ENCODE results near the gene MTIF3. TPM values are rescaled to one million over a fixed set of nuclear protein-coding genes. Genes with fewer than 3 reads are reported as not detected.
A peak's percentile ranks its signal among the peaks of the same experiment; 100 is the strongest.

Gene MTIF3
- total and polyA plus RNA-seq, 10 donors, result 38.1 to 95.2 (median 60.0) TPM

GRCh38 chr13:27446986-27447583 lies 3.3 kb downstream of the MTIF3 start:
- Histone ChIP-seq H3K4me3 (peak overlapping the region in 1 of 8 donors; percentile 27), H3K4me1 (peaks cover 25 to 82% (median 60%) of the 10 kb centered on the region in 6 donors), H3K27ac (peak overlapping the region; percentile 49 to 100 (median 97)), H3K36me3 (peaks cover 0 to 26% (median 2%) of the 10 kb centered on the region in 6 donors), H3K27me3 (replicated peaks in 1 of 7) (no peaks in the 10 kb centered on the region), H3K9me3 (no peaks in the 10 kb centered on the region)
- 20 to 26% (median 21%) methylated on average over 7 of the region's 7 CpGs for WGBS, 5 donors
- intact Hi-C loops (cut with DNase I; ENCODE audit: low total_unique reads), result no loop called here
- DNase-seq, result no peak
- TF ChIP-seq POLR2A (IDR thresholded peaks at IDR 0.05) (no peak), POLR2AphosphoS5 (IDR thresholded peaks at IDR 0.05) (peak in 1 of 3 donors; percentile 34)

- TF ChIP-seq POLR2A (IDR thresholded peaks at IDR 0.05), result no peak
- TF ChIP-seq CTCF (IDR thresholded peaks at IDR 0.05 in 8 of 11, conservative IDR thresholded peaks at IDR 0.05 in 3 of 11), result no peak
- TF ChIP-seq POLR2AphosphoS5 (IDR thresholded peaks at IDR 0.05), result no peak
- H3K36me3 ChIP-seq, result peaks cover 0 to 68% (median 20%) of the 10 kb centered on the region in 6 donors
- peaks cover 8 to 72% (median 43%) of the 10 kb centered on the region in 6 donors for H3K4me1 ChIP-seq
- 87 to 94% (median 93%) methylated on average over 7 of the region's 7 CpGs for WGBS, 5 donors
- H3K9me3 ChIP-seq, result no peaks in the 10 kb centered on the region
- intact Hi-C loops (cut with DNase I; ENCODE audit: low total_unique reads), result no loop called here
- DNase-seq, result no peak
- H3K27me3 ChIP-seq (replicated peaks in 1 of 7), result no peaks in the 10 kb centered on the region
- H3K4me3 ChIP-seq, result no peak overlapping the region
- peak overlapping the region in 4 of 8 donors; percentile 7 to 62 (median 30) for H3K27ac ChIP-seq
Measured at GRCh38 chr13:27442797-27443196, 7.6 kb downstream of the MTIF3 start.

GRCh38 chr13:27442071-27442647 lies 8.2 kb downstream of the MTIF3 start:
- WGBS, 5 donors, result 37 to 79% (median 55%) methylated on average over 15 of the region's 15 CpGs
- TF ChIP-seq CTCF (IDR thresholded peaks at IDR 0.05 in 8 of 11, conservative IDR thresholded peaks at IDR 0.05 in 3 of 11) (no peak), POLR2AphosphoS5 (IDR thresholded peaks at IDR 0.05) (no peak), POLR2A (IDR thresholded peaks at IDR 0.05) (no peak)
- peak overlapping the region in 1 of 8 donors; percentile 11 for H3K4me3 ChIP-seq
- no peak for DNase-seq
- H3K36me3 ChIP-seq, result peaks cover 0 to 74% (median 20%) of the 10 kb centered on the region in 6 donors
- intact Hi-C loops (cut with DNase I; ENCODE audit: low total_unique reads), result no loop called here
- H3K27ac ChIP-seq, result peak overlapping the region in 5 of 8 donors; percentile 7 to 62 (median 24)
- peaks cover 1 to 66% (median 37%) of the 10 kb centered on the region in 6 donors for H3K4me1 ChIP-seq
- H3K9me3 ChIP-seq, result no peaks in the 10 kb centered on the region
- no peaks in the 10 kb centered on the region for H3K27me3 ChIP-seq (replicated peaks in 1 of 7)

- H3K36me3 ChIP-seq, result peaks cover 0 to 92% (median 29%) of the 10 kb centered on the region in 6 donors
- intact Hi-C loops (cut with DNase I; ENCODE audit: low total_unique reads), result no loop called here
- H3K27me3 ChIP-seq (replicated peaks in 1 of 7), result no peaks in the 10 kb centered on the region
- no peak for DNase-seq
- peak overlapping the region in 1 of 8 donors; percentile 62 for H3K27ac ChIP-seq
- no peaks in the 10 kb centered on the region for H3K9me3 ChIP-seq
- no peak for TF ChIP-seq CTCF (IDR thresholded peaks at IDR 0.05 in 8 of 11, conservative IDR thresholded peaks at IDR 0.05 in 3 of 11)
- TF ChIP-seq POLR2AphosphoS5 (IDR thresholded peaks at IDR 0.05), result no peak
- TF ChIP-seq POLR2A (IDR thresholded peaks at IDR 0.05), result no peak
- H3K4me1 ChIP-seq, result peaks cover 0 to 49% (median 21%) of the 10 kb centered on the region in 6 donors
- 58 to 73% (median 67%) methylated on average over 1 of the region's 1 CpG for WGBS, 5 donors
- H3K4me3 ChIP-seq, result no peak overlapping the region
Measured at GRCh38 chr13:27440408-27440807, 10.0 kb downstream of the MTIF3 start.
